ENCODE data around the gene TWNK. TPM values are rescaled to one million over a fixed set of nuclear protein-coding genes. Genes with fewer than 3 reads are reported as not detected.

Gene TWNK
- total RNA-seq, 5 donors from 2014 or later (not counting 1 experiment from before 2014, with no cell fraction given): 5.3 to 20.2 (median 16.9) TPM

- Mint-ChIP-seq H3K4me1 (peaks cover 16 to 24% (median 23%) of the 10 kb centered on the region in 3 donors), H3K27ac (no peak overlapping the region), H3K27me3 (no peaks in the 10 kb centered on the region), H3K4me3 (no peak overlapping the region), H3K36me3 (peaks cover 6% of the 10 kb centered on the region), H3K9me3 (no peaks in the 10 kb centered on the region)
- ATAC-seq (replicated peaks in 1 of 4) (no peak), DNase-seq (no peak)
- Histone ChIP-seq H3K27me3 (replicated peaks in 1 of 2; ENCODE audit: control insufficient read depth in 2 of 2, extremely low read depth in 1 of 2, insufficient read depth in 2 of 2, low read length in 1 of 2) (no peaks in the 10 kb centered on the region), H3K9me3 (no peaks in the 10 kb centered on the region), H3K4me3 (ENCODE audit: control insufficient read depth in 1 of 2, extremely low read depth in 1 of 2, low read length in 1 of 2) (no peak overlapping the region), H3K27ac (ENCODE audit: low read length) (no peak overlapping the region), H3K36me3 (ENCODE audit: control insufficient read depth in 2 of 2, extremely low read depth in 1 of 2, insufficient read depth in 1 of 2, low read length in 1 of 2) (peaks cover 0 to 15% of the 10 kb centered on the region in 2 donors), H3K4me1 (ENCODE audit: control insufficient read depth in 1 of 2, extremely low read depth in 1 of 2, insufficient read depth in 2 of 2, low read length in 2 of 2) (peaks cover 10 to 32% of the 10 kb centered on the region in 2 experiments)
- ChIA-PET CTCF (interaction anchor here in 1 of 2 donors (0.6 to 2.1 kb wide), 2 partner anchors 13 to 1549 kb away, joined by 3 to 6 read pairs; no protein-coding TSS in a partner anchor), POLR2A (no interaction called here)
- WGBS (ENCODE audit: insufficient coverage): 91% methylated on average over 5 of the region's 5 CpGs
Observed at GRCh38 chr10:101001659-101002035, 14.3 kb downstream of the TWNK start.

- 94% methylated on average over 10 of the region's 11 CpGs for WGBS (ENCODE audit: insufficient coverage)
- Histone ChIP-seq H3K36me3 (ENCODE audit: control insufficient read depth in 2 of 2, extremely low read depth in 1 of 2, insufficient read depth in 1 of 2, low read length in 1 of 2) (peaks cover 0 to 15% of the 10 kb centered on the region in 2 donors), H3K4me3 (ENCODE audit: control insufficient read depth in 1 of 2, extremely low read depth in 1 of 2, low read length in 1 of 2) (no peak overlapping the region), H3K9me3 (no peaks in the 10 kb centered on the region), H3K4me1 (ENCODE audit: control insufficient read depth in 1 of 2, extremely low read depth in 1 of 2, insufficient read depth in 2 of 2, low read length in 2 of 2) (peaks cover 10 to 29% of the 10 kb centered on the region in 2 experiments), H3K27me3 (replicated peaks in 1 of 2; ENCODE audit: control insufficient read depth in 2 of 2, extremely low read depth in 1 of 2, insufficient read depth in 2 of 2, low read length in 1 of 2) (no peaks in the 10 kb centered on the region), H3K27ac (ENCODE audit: low read length) (no peak overlapping the region)
- POLR2A ChIA-PET: interaction anchor here in 1 of 2 donors (0.6 kb wide), 1 partner anchor 10 kb away, joined by 5 read pairs; no protein-coding TSS in a partner anchor
- DNase-seq: no peak
- ATAC-seq (replicated peaks in 1 of 4): no peak
- Mint-ChIP-seq H3K27me3 (no peaks in the 10 kb centered on the region), H3K4me1 (peaks cover 13 to 22% (median 22%) of the 10 kb centered on the region in 3 donors), H3K9me3 (no peaks in the 10 kb centered on the region), H3K27ac (no peak overlapping the region), H3K36me3 (peaks cover 6% of the 10 kb centered on the region), H3K4me3 (no peak overlapping the region)
- CTCF ChIA-PET: interaction anchor here in 1 of 2 donors (2.1 kb wide), 1 partner anchor 12 kb away, joined by 6 read pairs; no protein-coding TSS in a partner anchor
Observed at GRCh38 chr10:101002456-101002855, 15.1 kb downstream of the TWNK start.

GRCh38 chr10:101003639-101004206 is 16.4 kb downstream of the TWNK start:
- no peaks in the 10 kb centered on the region for H3K9me3 ChIP-seq
- peaks cover 10 to 12% (median 12%) of the 10 kb centered on the region in 3 donors for H3K4me1 Mint-ChIP-seq
- DNase-seq: no peak
- H3K4me3 Mint-ChIP-seq: no peak overlapping the region
- no peak overlapping the region for H3K4me3 ChIP-seq (ENCODE audit: control insufficient read depth in 1 of 2, extremely low read depth in 1 of 2, low read length in 1 of 2)
- H3K27me3 Mint-ChIP-seq: no peaks in the 10 kb centered on the region
- no peak for ATAC-seq (replicated peaks in 1 of 4)
- ChIA-PET CTCF (interaction anchor here in 1 of 2 donors (1.4 kb wide), 1 partner anchor 56 kb away, joined by 4 read pairs; no protein-coding TSS in a partner anchor), POLR2A (no interaction called here)
- H3K9me3 Mint-ChIP-seq: no peaks in the 10 kb centered on the region
- H3K27me3 ChIP-seq (replicated peaks in 1 of 2; ENCODE audit: control insufficient read depth in 2 of 2, extremely low read depth in 1 of 2, insufficient read depth in 2 of 2, low read length in 1 of 2): no peaks in the 10 kb centered on the region
- WGBS (ENCODE audit: insufficient coverage): 98% methylated on average over 15 of the region's 18 CpGs
- peaks cover 6% of the 10 kb centered on the region for H3K36me3 Mint-ChIP-seq
- H3K27ac Mint-ChIP-seq: no peak overlapping the region
- peaks cover 2 to 18% of the 10 kb centered on the region in 2 experiments for H3K4me1 ChIP-seq (ENCODE audit: control insufficient read depth in 1 of 2, extremely low read depth in 1 of 2, insufficient read depth in 2 of 2, low read length in 2 of 2)
- H3K27ac ChIP-seq (ENCODE audit: low read length): no peak overlapping the region
- H3K36me3 ChIP-seq (ENCODE audit: control insufficient read depth in 2 of 2, extremely low read depth in 1 of 2, insufficient read depth in 1 of 2, low read length in 1 of 2): peaks cover 0 to 15% of the 10 kb centered on the region in 2 donors

GRCh38 chr10:101005361-101005760 is 18.0 kb downstream of the TWNK start:
- CTCF ChIA-PET: interaction anchor here in 1 of 2 donors (1.3 kb wide), 1 partner anchor 13 kb away, joined by 5 read pairs; no protein-coding TSS in a partner anchor
- Mint-ChIP-seq H3K27ac (no peak overlapping the region), H3K36me3 (peaks cover 6% of the 10 kb centered on the region)

GRCh38 chr10:101005869-101006567 is 18.7 kb downstream of the TWNK start:
- H3K27me3 ChIP-seq (replicated peaks in 1 of 2; ENCODE audit: control insufficient read depth in 2 of 2, extremely low read depth in 1 of 2, insufficient read depth in 2 of 2, low read length in 1 of 2): no peaks in the 10 kb centered on the region
- H3K9me3 Mint-ChIP-seq: no peaks in the 10 kb centered on the region
- H3K36me3 ChIP-seq (ENCODE audit: control insufficient read depth in 2 of 2, extremely low read depth in 1 of 2, insufficient read depth in 1 of 2, low read length in 1 of 2): peaks cover 0 to 15% of the 10 kb centered on the region in 2 donors
- H3K4me1 ChIP-seq (ENCODE audit: control insufficient read depth in 1 of 2, extremely low read depth in 1 of 2, insufficient read depth in 2 of 2, low read length in 2 of 2): peaks cover 0 to 3% of the 10 kb centered on the region in 2 experiments
- H3K27ac ChIP-seq (ENCODE audit: low read length): no peak overlapping the region
- no peak overlapping the region for H3K4me3 ChIP-seq (ENCODE audit: control insufficient read depth in 1 of 2, extremely low read depth in 1 of 2, low read length in 1 of 2)
- no peak overlapping the region for H3K4me3 Mint-ChIP-seq
- ChIA-PET POLR2A (interaction anchor here in 1 of 2 donors (0.6 to 1.4 kb wide), 2 partner anchors 11 to 24 kb away, joined by 4 to 5 read pairs; partner anchors contain the start of genes PDZD7 and SFXN3), CTCF (interaction anchor here in 1 of 2 donors (1.3 kb wide), 1 partner anchor 13 kb away, joined by 5 read pairs; no protein-coding TSS in a partner anchor)
- DNase-seq (no peak), ATAC-seq (replicated peaks in 1 of 4) (no peak)
- H3K36me3 Mint-ChIP-seq: peaks cover 6% of the 10 kb centered on the region
- peak overlapping the region in 1 of 2 donors; percentile 23 for H3K27ac Mint-ChIP-seq
- no peaks in the 10 kb centered on the region for H3K27me3 Mint-ChIP-seq
- no peaks in the 10 kb centered on the region for H3K9me3 ChIP-seq
- H3K4me1 Mint-ChIP-seq: peaks cover 2 to 4% (median 3%) of the 10 kb centered on the region in 3 donors
- 64% methylated on average over 2 of the region's 4 CpGs for WGBS (ENCODE audit: insufficient coverage)

More at GRCh38 chr10:101005361-101005760, 18.0 kb downstream of the TWNK start:
- H3K27ac ChIP-seq (ENCODE audit: low read length): no peak overlapping the region
- ATAC-seq (replicated peaks in 1 of 4) (no peak), DNase-seq (no peak)
- POLR2A ChIA-PET: interaction anchor here in 1 of 2 donors (0.6 kb wide), 1 partner anchor 18 kb away, joined by 3 read pairs; no protein-coding TSS in a partner anchor
- no peaks in the 10 kb centered on the region for H3K27me3 Mint-ChIP-seq
- H3K4me1 Mint-ChIP-seq: peaks cover 5 to 9% (median 7%) of the 10 kb centered on the region in 3 donors
- no peaks in the 10 kb centered on the region for H3K9me3 ChIP-seq
- H3K36me3 ChIP-seq (ENCODE audit: control insufficient read depth in 2 of 2, extremely low read depth in 1 of 2, insufficient read depth in 1 of 2, low read length in 1 of 2): peaks cover 0 to 15% of the 10 kb centered on the region in 2 donors
- H3K4me3 Mint-ChIP-seq: no peak overlapping the region
- no peaks in the 10 kb centered on the region for H3K27me3 ChIP-seq (replicated peaks in 1 of 2; ENCODE audit: control insufficient read depth in 2 of 2, extremely low read depth in 1 of 2, insufficient read depth in 2 of 2, low read length in 1 of 2)
- peaks cover 0 to 8% of the 10 kb centered on the region in 2 experiments for H3K4me1 ChIP-seq (ENCODE audit: control insufficient read depth in 1 of 2, extremely low read depth in 1 of 2, insufficient read depth in 2 of 2, low read length in 2 of 2)
- 95% methylated on average over 20 of the region's 23 CpGs for WGBS (ENCODE audit: insufficient coverage)
- no peaks in the 10 kb centered on the region for H3K9me3 Mint-ChIP-seq
- no peak overlapping the region for H3K4me3 ChIP-seq (ENCODE audit: control insufficient read depth in 1 of 2, extremely low read depth in 1 of 2, low read length in 1 of 2)

GRCh38 chr10:101006593-101007098 is 19.3 kb downstream of the TWNK start:
- POLR2A ChIA-PET: interaction anchor here in 1 of 2 donors (1.4 kb wide), 1 partner anchor 24 kb away, joined by 5 read pairs; the partner anchor contains the start of genes PDZD7 and SFXN3
- Histone ChIP-seq H3K36me3 (ENCODE audit: control insufficient read depth in 2 of 2, extremely low read depth in 1 of 2, insufficient read depth in 1 of 2, low read length in 1 of 2) (peaks cover 0 to 15% of the 10 kb centered on the region in 2 donors), H3K9me3 (no peaks in the 10 kb centered on the region), H3K4me1 (ENCODE audit: control insufficient read depth in 1 of 2, extremely low read depth in 1 of 2, insufficient read depth in 2 of 2, low read length in 2 of 2) (peaks cover 0 to under 1% of the 10 kb centered on the region in 2 experiments), H3K27ac (ENCODE audit: low read length) (no peak overlapping the region), H3K4me3 (ENCODE audit: control insufficient read depth in 1 of 2, extremely low read depth in 1 of 2, low read length in 1 of 2) (no peak overlapping the region), H3K27me3 (replicated peaks in 1 of 2; ENCODE audit: control insufficient read depth in 2 of 2, extremely low read depth in 1 of 2, insufficient read depth in 2 of 2, low read length in 1 of 2) (no peaks in the 10 kb centered on the region)
- H3K27ac Mint-ChIP-seq: no peak overlapping the region
- CTCF ChIA-PET: no interaction called here
- peaks cover 6% of the 10 kb centered on the region for H3K36me3 Mint-ChIP-seq
- WGBS (ENCODE audit: insufficient coverage): 96% methylated on average over 33 of the region's 33 CpGs
- H3K27me3 Mint-ChIP-seq: no peaks in the 10 kb centered on the region
- DNase-seq: no peak
- no peaks in the 10 kb centered on the region for H3K4me1 Mint-ChIP-seq
- H3K4me3 Mint-ChIP-seq: no peak overlapping the region
- H3K9me3 Mint-ChIP-seq: no peaks in the 10 kb centered on the region
- ATAC-seq (replicated peaks in 1 of 4): no peak
